Measurements from ENCODE around the gene OR51I2. TPM values are rescaled to one million over a fixed set of nuclear protein-coding genes. Genes with fewer than 3 reads are reported as not detected.

OR51I2 gene
- total RNA-seq, 1 experiment from 2014 or later: not detected

GRCh38 chr11:5486421-5486820, 37.3 kb downstream of the OR51I2 start:
- H3K56ac ChIP-seq (ENCODE audit: insufficient read length, low read depth, low read length): no peak overlapping the region
- H3K23ac ChIP-seq (ENCODE audit: insufficient read length, low read depth, low read length): no peak overlapping the region
- Mint-ChIP-seq H3K27ac (no peak overlapping the region), H3K36me3 (ENCODE audit: insufficient read depth in 1 of 3, low read depth in 3 of 3) (no peaks in the 10 kb centered on the region), H3K4me3 (no peak overlapping the region), H3K9me3 (no peaks in the 10 kb centered on the region), H3K27me3 (ENCODE audit: low read depth) (no peaks in the 10 kb centered on the region), H3K4me1 (peaks cover 0 to 3% of the 10 kb centered on the region in 2 experiments; a peak in 1 of 4 replicates)
- no peak overlapping the region for H3K27ac ChIP-seq (ENCODE audit: insufficient read length, low read depth, low read length)
- no peak overlapping the region for H4K8ac ChIP-seq (replicated peaks; ENCODE audit: insufficient read length, low read depth, low read length)
- H3K4me2 ChIP-seq (ENCODE audit: insufficient read depth, insufficient read length, low read length): no peak overlapping the region
- no peaks in the 10 kb centered on the region for H3K23me2 ChIP-seq (ENCODE audit: insufficient read length, low read depth, low read length, poor library complexity, severe bottlenecking)
- H2BK12ac ChIP-seq (ENCODE audit: insufficient read length, low read depth, low read length): no peak overlapping the region
- no peak overlapping the region for H3K14ac ChIP-seq (ENCODE audit: insufficient read depth, low read length)
- H3K79me2 ChIP-seq (ENCODE audit: insufficient read depth, low read length): no peaks in the 10 kb centered on the region
- no peak overlapping the region for H3K9ac ChIP-seq (ENCODE audit: extremely low read depth, insufficient read length, low read length)
- no CpG with 5 or more reads among the region's 3 CpGs for WGBS (ENCODE audit: extremely low coverage, insufficient read length, low lambda C conversion rate)
- H3T11ph ChIP-seq (ENCODE audit: low read length): no peak overlapping the region
- no peak overlapping the region for H4K91ac ChIP-seq (ENCODE audit: insufficient read length, low read depth, low read length)
- no peak overlapping the region for H3K18ac ChIP-seq (ENCODE audit: insufficient read length, low read depth, low read length)
- no peak overlapping the region for H2BK20ac ChIP-seq (ENCODE audit: low read depth, low read length, poor library complexity, severe bottlenecking)
- TF ChIP-seq CTCF (conservative IDR thresholded peaks at IDR 0.05): no peak
- no peak overlapping the region for H2BK120ac ChIP-seq (ENCODE audit: low read depth, low read length, poor library complexity, severe bottlenecking)
- H4K20me1 ChIP-seq (ENCODE audit: control insufficient read depth, insufficient read depth, insufficient read length): no peaks in the 10 kb centered on the region
- no peaks in the 10 kb centered on the region for H3K4me1 ChIP-seq (ENCODE audit: insufficient read depth, low read length)
- H3K9me3 ChIP-seq (ENCODE audit: control insufficient read depth, low read depth, low read length): no peaks in the 10 kb centered on the region
- no peak overlapping the region for H3K4ac ChIP-seq (ENCODE audit: low read depth, low read length)
- no peak overlapping the region for H2BK5ac ChIP-seq (ENCODE audit: insufficient read length, low read length)
- H2AFZ ChIP-seq (ENCODE audit: low read length): no peak overlapping the region
- H3K79me1 ChIP-seq (ENCODE audit: insufficient read depth, low read depth, low read length, poor library complexity, severe bottlenecking): no peaks in the 10 kb centered on the region
- H2BK15ac ChIP-seq (ENCODE audit: low read depth, low read length): no peak overlapping the region
- H4K5ac ChIP-seq (ENCODE audit: insufficient read length, low read depth, low read length): no peak overlapping the region
- H2AK5ac ChIP-seq (ENCODE audit: insufficient read length, low read length): no peak overlapping the region
- DNase-seq: no peak
- no peaks in the 10 kb centered on the region for H3K27me3 ChIP-seq (ENCODE audit: insufficient read depth, low read length)
